Subcutaneous preadipocyte (primary cell): ENCODE data around the gene NOP56. TPM values are rescaled to one million over a fixed set of nuclear protein-coding genes. Genes with fewer than 3 reads are reported as not detected.

ENCODE experiments used
- small RNA-seq: library from RNA; depleted of rRNA; stranded (forward); fragments of <200 nt; gene quantifications from one replicate; pipeline ENCODE3, GENCODE V24; 2012
- total RNA-seq: library from RNA; depleted of rRNA; stranded (reverse); fragments of >200 nt; gene quantifications from 2 replicates; pipeline ENCODE4 v1.2.3, GENCODE V29; 2012

NOP56 gene, protein sequence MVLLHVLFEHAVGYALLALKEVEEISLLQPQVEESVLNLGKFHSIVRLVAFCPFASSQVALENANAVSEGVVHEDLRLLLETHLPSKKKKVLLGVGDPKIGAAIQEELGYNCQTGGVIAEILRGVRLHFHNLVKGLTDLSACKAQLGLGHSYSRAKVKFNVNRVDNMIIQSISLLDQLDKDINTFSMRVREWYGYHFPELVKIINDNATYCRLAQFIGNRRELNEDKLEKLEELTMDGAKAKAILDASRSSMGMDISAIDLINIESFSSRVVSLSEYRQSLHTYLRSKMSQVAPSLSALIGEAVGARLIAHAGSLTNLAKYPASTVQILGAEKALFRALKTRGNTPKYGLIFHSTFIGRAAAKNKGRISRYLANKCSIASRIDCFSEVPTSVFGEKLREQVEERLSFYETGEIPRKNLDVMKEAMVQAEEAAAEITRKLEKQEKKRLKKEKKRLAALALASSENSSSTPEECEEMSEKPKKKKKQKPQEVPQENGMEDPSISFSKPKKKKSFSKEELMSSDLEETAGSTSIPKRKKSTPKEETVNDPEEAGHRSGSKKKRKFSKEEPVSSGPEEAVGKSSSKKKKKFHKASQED
- 173 and 243 TPM in 2 replicates for total RNA-seq

DNA sequence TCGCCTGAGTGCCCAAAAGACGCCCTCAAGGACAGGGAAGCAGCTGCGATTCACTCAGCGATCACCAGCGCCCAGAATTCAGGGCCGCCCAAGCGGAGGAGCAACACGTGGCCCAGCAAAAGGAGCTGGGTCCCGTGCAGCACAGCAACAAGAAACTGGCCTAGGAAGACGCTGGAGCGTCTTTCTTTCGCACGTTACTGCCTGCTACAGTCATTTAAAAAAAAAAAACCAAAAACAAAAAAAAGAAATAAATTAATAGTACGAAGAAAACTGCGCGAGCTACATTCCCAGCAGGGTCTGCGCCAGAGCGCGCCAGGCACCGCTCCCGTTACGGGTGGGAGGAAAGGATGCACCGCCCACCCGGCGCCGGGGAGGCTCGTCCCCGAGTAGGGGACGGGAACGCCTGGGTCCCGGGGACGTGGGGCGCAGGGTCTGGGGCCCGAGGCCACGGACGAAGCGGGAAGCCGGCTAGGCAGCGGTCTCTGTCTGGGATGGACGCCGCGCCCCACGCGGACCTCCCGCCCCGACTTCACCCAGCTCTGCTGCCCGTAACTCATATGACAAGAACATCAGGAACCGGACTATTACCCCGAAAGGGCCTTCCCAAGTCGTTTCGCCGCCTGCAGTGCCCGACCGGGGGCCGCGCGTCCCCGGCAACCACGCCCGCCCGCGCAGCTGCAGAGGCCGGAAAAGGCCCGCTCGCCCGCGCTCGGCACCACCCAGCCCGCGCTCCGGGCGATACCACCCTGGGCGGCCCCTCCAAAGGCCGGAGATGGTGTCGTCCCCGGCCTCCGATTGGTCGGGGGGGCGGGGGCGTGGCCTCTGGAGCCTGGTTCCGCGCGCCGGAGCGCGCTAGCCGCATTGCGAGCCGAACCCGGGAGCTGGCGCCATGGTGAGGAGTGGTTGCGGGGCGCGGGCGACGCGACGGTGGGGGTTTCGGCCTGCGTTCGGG is at the start of gene NOP56:
NOP56 (plus strand) TSS at position 861 of the 952 bp plus-strand sequence; CDS start at position 890, 29 bp downstream.

DNA sequence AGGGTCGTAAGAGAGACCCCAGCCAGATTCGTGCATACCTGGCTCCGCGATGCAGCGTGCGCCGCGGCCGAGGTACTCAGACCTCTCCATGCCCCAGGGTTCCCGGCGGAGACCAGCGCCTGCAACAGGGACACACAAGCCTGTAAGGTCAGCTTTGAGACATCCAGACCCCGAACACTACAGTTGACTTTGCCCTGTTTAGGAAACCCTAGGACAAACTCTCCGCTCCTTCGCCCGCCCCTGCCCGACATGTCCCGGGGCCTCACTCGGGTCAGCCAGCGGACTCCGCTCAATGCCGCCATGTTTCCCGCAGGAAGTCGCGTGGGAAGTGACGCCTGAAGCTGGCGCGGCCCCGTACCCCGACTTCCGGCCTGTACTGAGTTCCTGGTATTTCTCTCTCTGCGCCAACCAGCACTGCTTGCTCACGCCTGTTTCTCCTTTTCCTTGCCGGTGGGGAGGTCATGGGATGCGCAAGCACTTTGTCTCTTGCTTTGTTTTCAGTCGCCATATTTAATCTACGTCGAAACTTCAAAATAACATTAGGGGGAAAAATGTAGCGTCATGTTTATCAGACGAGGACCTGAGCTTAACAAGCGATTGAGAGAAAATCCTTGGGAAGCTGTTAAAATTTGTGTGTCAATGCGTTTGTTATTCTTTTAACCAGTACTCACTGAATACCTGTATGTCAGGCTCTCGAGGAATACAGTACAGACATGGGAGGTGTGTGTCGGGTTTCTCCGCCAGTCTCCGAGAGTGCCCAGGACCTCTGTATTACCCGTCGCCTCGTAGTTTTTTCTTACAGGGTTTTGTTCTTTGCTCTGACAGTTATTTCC is 11.7 kb downstream of the NOP56 start, which contains the start of gene IDH3B:
IDH3B (minus strand) TSS at position 330 of the 833 bp plus-strand sequence; CDS start at position 302, 28 bp downstream.

DNA sequence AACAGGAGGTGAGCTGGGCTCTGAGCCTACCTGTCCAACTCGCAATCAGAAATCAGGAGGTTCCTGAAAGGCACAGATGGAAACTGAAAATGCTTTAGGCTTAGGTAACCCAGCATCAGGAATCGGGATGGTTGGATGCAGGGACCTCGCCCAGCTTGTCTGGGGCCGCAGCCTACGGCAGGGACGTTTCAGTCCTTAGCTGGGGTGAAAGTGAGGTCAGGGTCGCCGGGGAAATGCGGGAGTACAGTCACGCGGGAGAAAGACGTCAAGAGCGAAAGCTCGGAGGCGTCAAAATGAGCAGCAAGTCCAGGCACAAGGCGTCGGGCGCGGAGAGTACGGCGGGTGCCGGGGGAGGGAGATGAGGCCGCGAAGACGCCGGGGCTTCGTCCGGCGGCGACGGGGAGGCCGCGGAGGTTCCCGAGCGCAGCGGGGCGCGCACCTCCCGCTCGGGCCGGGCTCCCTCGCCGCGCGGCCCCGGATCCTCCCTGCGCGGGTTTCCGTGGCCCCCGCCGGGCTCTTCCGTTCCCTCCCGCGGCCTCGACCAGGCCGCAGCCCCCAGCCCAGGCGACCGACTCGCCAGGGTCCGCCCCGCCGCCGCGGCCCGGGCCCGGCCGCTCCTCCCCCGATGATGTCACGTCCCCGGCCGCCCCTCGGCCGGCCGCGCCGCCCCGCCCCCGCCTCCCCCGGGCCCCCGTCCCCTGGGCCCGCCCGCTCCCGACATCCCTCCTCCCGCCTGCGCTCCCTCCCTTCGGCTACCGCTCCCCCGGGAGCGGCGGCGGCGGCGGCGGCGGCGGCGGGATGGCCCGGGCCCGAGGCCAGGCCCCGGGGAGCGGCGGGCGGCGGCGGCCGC is 39.8 kb downstream of the NOP56 start, which contains the start of gene EBF4:
EBF4 (plus strand) TSS at position 745 of the 850 bp plus-strand sequence. CDS start 866 bp downstream, outside the sequence.

Small RNA genes within 50 kb of the gene (small RNA-seq; reads per million reads assigned to genes)
- gene SNORA51 (not detected), gene SNORD110 (not detected), gene SNORD56 (not detected), gene SNORD57 (not detected), gene SNORD86 (not detected)

Other genes starting within 250 kb of the NOP56 start
- 162 and 201 TPM in 2 replicates for gene SNRPB, start 181.8 kb upstream of the NOP56 start, total RNA-seq
- 11.0 and 16.2 TPM in 2 replicates for gene ZNF343, start 143.7 kb upstream of the NOP56 start, total RNA-seq
- gene TMC2, start 116.1 kb upstream of the NOP56 start, total RNA-seq: under 0.01 TPM in 1 of 2 replicates, not detected in the other
- gene IDH3B, start 11.6 kb downstream of the NOP56 start, total RNA-seq: 72.0 and 96.2 TPM in 2 replicates
- 0.37 TPM in 1 of 2 replicates, not detected in the other for gene EBF4, start 40.1 kb downstream of the NOP56 start, total RNA-seq
- 2.2 and 2.3 TPM in 2 replicates for gene CPXM1, start 148.0 kb downstream of the NOP56 start, total RNA-seq
- 0.37 TPM in 1 of 2 replicates, not detected in the other for gene C20orf141, start 162.4 kb downstream of the NOP56 start, total RNA-seq
- under 0.01 TPM in 1 of 2 replicates, not detected in the other for gene TMEM239, start 163.7 kb downstream of the NOP56 start, total RNA-seq
- 19.0 and 27.9 TPM in 2 replicates for gene PCED1A, start 188.0 kb downstream of the NOP56 start, total RNA-seq
- 44.4 and 54.4 TPM in 2 replicates for gene VPS16, start 188.1 kb downstream of the NOP56 start, total RNA-seq
- gene PTPRA, start 220.8 kb downstream of the NOP56 start, total RNA-seq: 47.0 and 50.8 TPM in 2 replicates